ENCODE data around the gene GSK3A. TPM values are rescaled to one million over a fixed set of nuclear protein-coding genes. Genes with fewer than 3 reads are reported as not detected.

The GSK3A gene
- total and polyA plus RNA-seq, 2 experiments from 2014 or later = 17.7 to 40.7 TPM

- TF ChIP-seq ZNF331 (CRISPR knock-in tag; IDR thresholded peaks at IDR 0.05; ENCODE audit: low read depth) = no peak
- TF ChIP-seq CREB1 (CRISPR knock-in tag; IDR thresholded peaks at IDR 0.05; ENCODE audit: low read depth) = no peak
- no peak for TF ChIP-seq ZNF462 (CRISPR knock-in tag; IDR thresholded peaks at IDR 0.05)
- TF ChIP-seq, protein P1, sequence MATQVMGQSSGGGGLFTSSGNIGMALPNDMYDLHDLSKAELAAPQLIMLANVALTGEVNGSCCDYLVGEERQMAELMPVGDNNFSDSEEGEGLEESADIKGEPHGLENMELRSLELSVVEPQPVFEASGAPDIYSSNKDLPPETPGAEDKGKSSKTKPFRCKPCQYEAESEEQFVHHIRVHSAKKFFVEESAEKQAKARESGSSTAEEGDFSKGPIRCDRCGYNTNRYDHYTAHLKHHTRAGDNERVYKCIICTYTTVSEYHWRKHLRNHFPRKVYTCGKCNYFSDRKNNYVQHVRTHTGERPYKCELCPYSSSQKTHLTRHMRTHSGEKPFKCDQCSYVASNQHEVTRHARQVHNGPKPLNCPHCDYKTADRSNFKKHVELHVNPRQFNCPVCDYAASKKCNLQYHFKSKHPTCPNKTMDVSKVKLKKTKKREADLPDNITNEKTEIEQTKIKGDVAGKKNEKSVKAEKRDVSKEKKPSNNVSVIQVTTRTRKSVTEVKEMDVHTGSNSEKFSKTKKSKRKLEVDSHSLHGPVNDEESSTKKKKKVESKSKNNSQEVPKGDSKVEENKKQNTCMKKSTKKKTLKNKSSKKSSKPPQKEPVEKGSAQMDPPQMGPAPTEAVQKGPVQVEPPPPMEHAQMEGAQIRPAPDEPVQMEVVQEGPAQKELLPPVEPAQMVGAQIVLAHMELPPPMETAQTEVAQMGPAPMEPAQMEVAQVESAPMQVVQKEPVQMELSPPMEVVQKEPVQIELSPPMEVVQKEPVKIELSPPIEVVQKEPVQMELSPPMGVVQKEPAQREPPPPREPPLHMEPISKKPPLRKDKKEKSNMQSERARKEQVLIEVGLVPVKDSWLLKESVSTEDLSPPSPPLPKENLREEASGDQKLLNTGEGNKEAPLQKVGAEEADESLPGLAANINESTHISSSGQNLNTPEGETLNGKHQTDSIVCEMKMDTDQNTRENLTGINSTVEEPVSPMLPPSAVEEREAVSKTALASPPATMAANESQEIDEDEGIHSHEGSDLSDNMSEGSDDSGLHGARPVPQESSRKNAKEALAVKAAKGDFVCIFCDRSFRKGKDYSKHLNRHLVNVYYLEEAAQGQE (IDR thresholded peaks at IDR 0.05; ENCODE audit: unreplicated experiment) = no peak
- no peak for TF ChIP-seq NANOG (IDR thresholded peaks at IDR 0.05; ENCODE audit: borderline replicate concordance)
- no peak for TF ChIP-seq EZH2phosphoT487 (IDR thresholded peaks at IDR 0.05; ENCODE audit: unreplicated experiment)
- TF ChIP-seq, protein P2, sequence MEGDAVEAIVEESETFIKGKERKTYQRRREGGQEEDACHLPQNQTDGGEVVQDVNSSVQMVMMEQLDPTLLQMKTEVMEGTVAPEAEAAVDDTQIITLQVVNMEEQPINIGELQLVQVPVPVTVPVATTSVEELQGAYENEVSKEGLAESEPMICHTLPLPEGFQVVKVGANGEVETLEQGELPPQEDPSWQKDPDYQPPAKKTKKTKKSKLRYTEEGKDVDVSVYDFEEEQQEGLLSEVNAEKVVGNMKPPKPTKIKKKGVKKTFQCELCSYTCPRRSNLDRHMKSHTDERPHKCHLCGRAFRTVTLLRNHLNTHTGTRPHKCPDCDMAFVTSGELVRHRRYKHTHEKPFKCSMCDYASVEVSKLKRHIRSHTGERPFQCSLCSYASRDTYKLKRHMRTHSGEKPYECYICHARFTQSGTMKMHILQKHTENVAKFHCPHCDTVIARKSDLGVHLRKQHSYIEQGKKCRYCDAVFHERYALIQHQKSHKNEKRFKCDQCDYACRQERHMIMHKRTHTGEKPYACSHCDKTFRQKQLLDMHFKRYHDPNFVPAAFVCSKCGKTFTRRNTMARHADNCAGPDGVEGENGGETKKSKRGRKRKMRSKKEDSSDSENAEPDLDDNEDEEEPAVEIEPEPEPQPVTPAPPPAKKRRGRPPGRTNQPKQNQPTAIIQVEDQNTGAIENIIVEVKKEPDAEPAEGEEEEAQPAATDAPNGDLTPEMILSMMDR (conservative IDR thresholded peaks at IDR 0.05; ENCODE audit: low read depth in 2 of 2) = no peak
- TF ChIP-seq POLR2AphosphoS5 (IDR thresholded peaks at IDR 0.05; ENCODE audit: low read depth) = no peak
- TF ChIP-seq JUNB (IDR thresholded peaks at IDR 0.05; ENCODE audit: unreplicated experiment) = no peak
- TF ChIP-seq ZNF114 (CRISPR knock-in tag; IDR thresholded peaks at IDR 0.05) = no peak
- TF ChIP-seq EZH2 (IDR thresholded peaks at IDR 0.05; ENCODE audit: low read depth, unreplicated experiment) = no peak
- Histone ChIP-seq H3K79me2 (replicated peaks; ENCODE audit: insufficient read depth) (peaks cover 38% of the 10 kb centered on the region), H3K4me1 (ENCODE audit: insufficient read depth) (peaks cover 33% of the 10 kb centered on the region), H3K27me3 (ENCODE audit: insufficient read depth) (no peaks in the 10 kb centered on the region), H3K36me3 (ENCODE audit: insufficient read depth) (no peaks in the 10 kb centered on the region), H3K4me2 (peak overlapping the region; percentile 55; the same call in 1 of the 2 replicates), H3K27ac (ENCODE audit: low read depth) (no peak overlapping the region), H3K9me2 (ENCODE audit: insufficient read depth) (no peaks in the 10 kb centered on the region), H2AFZ (no peak overlapping the region), H3F3A (replicated peaks; ENCODE audit: low read depth) (peaks cover 18% of the 10 kb centered on the region), H4K20me1 (replicated peaks; ENCODE audit: insufficient read depth) (no peaks in the 10 kb centered on the region; the same call in 1 of the 2 replicates), H3K4me3 (no peak overlapping the region)
- H3K27me3 Mint-ChIP-seq (ENCODE audit: insufficient read depth, low read depth, poor library complexity) = peaks cover 24% of the 10 kb centered on the region
- 0 out of 3 replicates have a peak overlapping the region, but pooled peaks have one; percentile 16 for H3K4me3 Mint-ChIP-seq
- peaks cover 38% of the 10 kb centered on the region for H3K4me1 Mint-ChIP-seq
- H3K36me3 Mint-ChIP-seq (ENCODE audit: low read depth) = peaks cover 10% of the 10 kb centered on the region; the same call in 2 of the 3 replicates
- no peaks in the 10 kb centered on the region; the same call in 2 of the 3 replicates for H3K9me3 Mint-ChIP-seq
- H3K27ac Mint-ChIP-seq = 0 out of 2 replicates have a peak overlapping the region, but pooled peaks have one; percentile 62
- ATAC-seq = no peak
- DNase-seq (ENCODE audit: low spot score) = no peak
Observed at GRCh38 chr19:42250666-42251531, 8.5 kb upstream of the GSK3A start.
